HCT116 (cell line): ENCODE results near the gene KNSTRN.

Experiments
- EZH2 ChIP-seq: fragments of 200-600 bp; sonication (generic); IDR thresholded peaks from 2 replicates; pipeline ENCODE4 v1.6.1; 2017; ENCODE audit warnings: antibody characterized with exemption, mixed run types
- JUND ChIP-seq: IDR thresholded peaks from 2 replicates; pipeline ENCODE4 v1.6.1; 2012
- POLR2A ChIP-seq: IDR thresholded peaks from 2 replicates; pipeline ENCODE4 v1.7.0; 2011; ENCODE audit warnings: borderline replicate concordance; ENCODE audit not compliant: insufficient read depth, insufficient read length; ENCODE audit errors: extremely low read depth
- SIN3A ChIP-seq: IDR thresholded peaks from 2 replicates; pipeline ENCODE4 v1.6.1; 2012; ENCODE audit warnings: low read depth
- TF ChIP-seq, protein P1 (sequence below), 3 experiments: fragments of 200-600 bp in 1 of 3; sonication (generic) in 1 of 3; IDR thresholded peaks in 2 of 3; conservative IDR thresholded peaks in 1 of 3; 2 replicates each; pipeline ENCODE4 v1.5.1; 2012 to 2017; ENCODE audit warnings: low read depth in 2 of 3, low read length in 2 of 3, antibody characterized with exemption in 1 of 3, borderline replicate concordance in 1 of 3, control low read depth in 1 of 3, mild to moderate bottlenecking in 1 of 3, mixed read lengths in 1 of 3, mixed run types in 1 of 3, moderate library complexity in 1 of 3; ENCODE audit not compliant: insufficient read depth in 1 of 3

DNA sequence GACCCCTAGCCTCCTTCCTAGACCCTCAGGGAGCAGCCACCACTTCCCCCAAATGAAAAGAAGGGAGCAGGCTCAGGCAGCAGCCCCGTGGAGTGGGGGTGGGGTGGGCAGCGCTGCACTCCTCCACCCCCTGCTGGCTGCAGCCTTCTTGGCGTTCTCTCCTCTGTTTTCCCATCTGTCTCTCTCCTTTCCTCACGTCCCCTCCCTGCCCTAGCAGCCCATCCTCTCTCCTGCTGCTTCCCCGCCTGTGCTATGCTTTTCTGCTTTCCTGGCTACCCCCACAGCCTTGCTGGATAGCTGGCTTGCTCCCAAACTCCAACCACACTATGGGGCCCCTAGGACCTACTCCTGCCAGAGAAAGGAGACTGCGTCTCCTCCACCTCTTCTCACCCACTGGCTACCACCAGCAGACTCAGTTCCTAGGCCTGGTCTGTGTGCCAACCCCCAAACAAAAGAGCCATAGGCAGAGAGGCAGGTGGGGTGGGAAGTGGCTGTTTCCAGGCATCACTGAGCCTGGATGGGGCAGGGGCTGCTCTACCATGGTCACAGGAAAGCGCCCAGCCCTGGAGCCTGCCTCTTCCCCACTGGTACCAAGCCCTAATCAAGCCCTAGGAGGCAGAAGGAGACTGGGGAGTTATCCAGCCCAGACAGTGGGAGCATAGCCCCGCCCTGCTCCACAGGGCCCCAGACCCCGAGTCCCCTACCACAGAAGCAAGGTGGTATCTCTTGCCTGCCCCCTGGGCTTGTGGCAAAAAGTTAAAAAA is 27.9 kb upstream of the KNSTRN start:
- TF ChIP-seq, protein P1, sequence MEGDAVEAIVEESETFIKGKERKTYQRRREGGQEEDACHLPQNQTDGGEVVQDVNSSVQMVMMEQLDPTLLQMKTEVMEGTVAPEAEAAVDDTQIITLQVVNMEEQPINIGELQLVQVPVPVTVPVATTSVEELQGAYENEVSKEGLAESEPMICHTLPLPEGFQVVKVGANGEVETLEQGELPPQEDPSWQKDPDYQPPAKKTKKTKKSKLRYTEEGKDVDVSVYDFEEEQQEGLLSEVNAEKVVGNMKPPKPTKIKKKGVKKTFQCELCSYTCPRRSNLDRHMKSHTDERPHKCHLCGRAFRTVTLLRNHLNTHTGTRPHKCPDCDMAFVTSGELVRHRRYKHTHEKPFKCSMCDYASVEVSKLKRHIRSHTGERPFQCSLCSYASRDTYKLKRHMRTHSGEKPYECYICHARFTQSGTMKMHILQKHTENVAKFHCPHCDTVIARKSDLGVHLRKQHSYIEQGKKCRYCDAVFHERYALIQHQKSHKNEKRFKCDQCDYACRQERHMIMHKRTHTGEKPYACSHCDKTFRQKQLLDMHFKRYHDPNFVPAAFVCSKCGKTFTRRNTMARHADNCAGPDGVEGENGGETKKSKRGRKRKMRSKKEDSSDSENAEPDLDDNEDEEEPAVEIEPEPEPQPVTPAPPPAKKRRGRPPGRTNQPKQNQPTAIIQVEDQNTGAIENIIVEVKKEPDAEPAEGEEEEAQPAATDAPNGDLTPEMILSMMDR (IDR thresholded peaks at IDR 0.05 in 2 of 3, conservative IDR thresholded peaks at IDR 0.05 in 1 of 3; ENCODE audit: borderline replicate concordance in 1 of 3, insufficient read depth in 1 of 3, low read depth in 2 of 3, low read length in 2 of 3), result peak; percentile 27 to 65 (median 59); a peak in 5 of 6 replicates
- TF ChIP-seq JUND (no peak), SIN3A (no peak), EZH2 (no peak), POLR2A (no peak)
